ENCODE measurements around the gene ARL5C.
"Not testable (repeated sequence)": the region's sequence is repeated elsewhere in the genome, so short reads cannot be mapped to it uniquely, and the experiment has no call there.

Gene ARL5C

GRCh38 chr17:39194089-39194984, 28.4 kb upstream of the ARL5C start:
- peak; percentile 92 for DNase-seq (ENCODE audit: low spot score)

GRCh38 chr17:39193346-39193745, 27.4 kb upstream of the ARL5C start:
- DNase-seq (ENCODE audit: low spot score) = no peak

- DNase-seq (ENCODE audit: low spot score) = no peak
Measured at GRCh38 chr17:39192901-39193300, 26.9 kb upstream of the ARL5C start.

GRCh38 chr17:39191750-39192510, 26.0 kb upstream of the ARL5C start:
- no peak for DNase-seq (ENCODE audit: low spot score)

GRCh38 chr17:39187152-39187830, 21.3 kb upstream of the ARL5C start:
- no peak for DNase-seq (ENCODE audit: low spot score)

- no peak for DNase-seq (ENCODE audit: low spot score)
Measured at GRCh38 chr17:39186481-39187002, 20.6 kb upstream of the ARL5C start.

- DNase-seq (ENCODE audit: low spot score) = no peak
Measured at GRCh38 chr17:39183720-39184119, 17.8 kb upstream of the ARL5C start.

- no peak for DNase-seq (ENCODE audit: low spot score)
Measured at GRCh38 chr17:39183045-39183444, 17.1 kb upstream of the ARL5C start.

GRCh38 chr17:39181303-39181702, 15.3 kb upstream of the ARL5C start:
- no peak for DNase-seq (ENCODE audit: low spot score)

GRCh38 chr17:39178536-39178935, 12.6 kb upstream of the ARL5C start:
- no peak for DNase-seq (ENCODE audit: low spot score)

GRCh38 chr17:39177256-39177655, 11.3 kb upstream of the ARL5C start:
- no peak for DNase-seq (ENCODE audit: low spot score)

GRCh38 chr17:39175695-39176093, 9.7 kb upstream of the ARL5C start:
- no peak for DNase-seq (ENCODE audit: low spot score)

- peak; percentile 85 for DNase-seq (ENCODE audit: low spot score)
Measured at GRCh38 chr17:39174920-39175694, 9.1 kb upstream of the ARL5C start.

GRCh38 chr17:39173526-39174274, 7.7 kb upstream of the ARL5C start:
- DNase-seq (ENCODE audit: low spot score) = no peak

- no peak for DNase-seq (ENCODE audit: low spot score)
Measured at GRCh38 chr17:39173080-39173479, 7.1 kb upstream of the ARL5C start.

GRCh38 chr17:39171933-39172332, 6.0 kb upstream of the ARL5C start:
- DNase-seq (ENCODE audit: low spot score) = no peak

GRCh38 chr17:39170558-39170957, 4.6 kb upstream of the ARL5C start:
- DNase-seq (ENCODE audit: low spot score) = no peak

GRCh38 chr17:39170109-39170508, 4.1 kb upstream of the ARL5C start:
- no peak for DNase-seq (ENCODE audit: low spot score)

GRCh38 chr17:39169518-39169917, 3.6 kb upstream of the ARL5C start:
- DNase-seq (ENCODE audit: low spot score) = no peak

GRCh38 chr17:39169101-39169500, 3.1 kb upstream of the ARL5C start:
- no peak for DNase-seq (ENCODE audit: low spot score)

- not testable (repeated sequence) for DNase-seq (ENCODE audit: low spot score)
Measured at GRCh38 chr17:39168503-39168902, 2.5 kb upstream of the ARL5C start.
